OCI-LY1 (cell line): Measurements from ENCODE around the gene RPS6KA3.

Source experiments
- H2AFZ ChIP-seq: fragments of 200-600 bp; sonication (generic), shearing (Covaris generic); 2 replicates; pipeline ENCODE4 v1.6.0; 2014; ENCODE audit warnings: antibody characterized with exemption, mild to moderate bottlenecking, low read length
- H3F3A ChIP-seq: fragments of 200-600 bp; sonication (generic), shearing (Covaris generic); 2 replicates; pipeline ENCODE4 v1.6.0; 2014; ENCODE audit warnings: mild to moderate bottlenecking, antibody characterized with exemption, low read length, moderate library complexity; ENCODE audit not compliant: insufficient read depth
- H3K27ac ChIP-seq: fragments of 200-600 bp; sonication (generic); 2 replicates; pipeline ENCODE4 v1.5.1; 2014; ENCODE audit warnings: low read length, mixed run types, mild to moderate bottlenecking, low read depth; ENCODE audit not compliant: poor library complexity, severe bottlenecking
- H3K27me3 ChIP-seq: fragments of 200-600 bp; sonication (generic); 2 replicates; pipeline ENCODE4 v1.6.0; 2014; ENCODE audit warnings: antibody characterized with exemption, mild to moderate bottlenecking, low read length, moderate library complexity; ENCODE audit not compliant: insufficient read depth
- H3K36me3 ChIP-seq: fragments of 200-600 bp; sonication (generic); 2 replicates; pipeline ENCODE4 v1.6.1; 2014; ENCODE audit warnings: mild to moderate bottlenecking, antibody characterized with exemption, low read length, moderate library complexity, mixed read lengths; ENCODE audit not compliant: insufficient read depth
- H3K4me1 ChIP-seq: fragments of 200-600 bp; sonication (generic); 2 replicates; pipeline ENCODE4 v1.5.1; 2014; ENCODE audit warnings: mild to moderate bottlenecking, low read length, moderate library complexity; ENCODE audit not compliant: insufficient read depth, severe bottlenecking
- H3K4me2 ChIP-seq: fragments of 200-600 bp; sonication (generic), shearing (Covaris generic); 2 replicates; pipeline ENCODE4 v1.6.1; 2014; ENCODE audit warnings: low read length
- H3K4me3 ChIP-seq: fragments of 200-600 bp; sonication (generic); 2 replicates; pipeline ENCODE4 v1.5.1; 2014; ENCODE audit warnings: low read length, low read depth, mild to moderate bottlenecking, mixed read lengths; ENCODE audit not compliant: poor library complexity, severe bottlenecking
- H3K79me2 ChIP-seq: fragments of 200-600 bp; shearing (Covaris generic); 2 replicates; pipeline ENCODE4 v1.6.1; 2016; ENCODE audit warnings: mixed run types, low read length, mixed read lengths; ENCODE audit not compliant: insufficient read depth
- H3K9ac ChIP-seq: fragments of 200-600 bp; sonication (generic), shearing (Covaris generic); 2 replicates; pipeline ENCODE4 v1.6.1; 2014; ENCODE audit warnings: mild to moderate bottlenecking, low read length, mixed read lengths
- H3K9me2 ChIP-seq: fragments of 200-600 bp; sonication (generic), shearing (Covaris generic); 2 replicates; pipeline ENCODE4 v1.6.1; 2014; ENCODE audit warnings: low read depth, mild to moderate bottlenecking, low read length, mixed read lengths
- H3K9me3 ChIP-seq: fragments of 200-600 bp; shearing (Covaris generic); 2 replicates; pipeline ENCODE4 v1.6.1; 2014; ENCODE audit warnings: low read length, mixed read lengths
- H4K20me1 ChIP-seq: fragments of 200-600 bp; sonication (generic), shearing (Covaris generic); 2 replicates; pipeline ENCODE4 v1.6.0; 2016; ENCODE audit warnings: mild to moderate bottlenecking, low read length; ENCODE audit not compliant: insufficient read depth
- CTCF ChIP-seq: fragments of 200-600 bp; sonication (generic), shearing (Covaris generic); IDR thresholded peaks from 2 replicates; pipeline ENCODE4 v1.5.1; 2017; ENCODE audit warnings: mild to moderate bottlenecking, antibody characterized with exemption, low read length, moderate library complexity, mixed read lengths
- EZH2 ChIP-seq: fragments of 200-600 bp; sonication (generic), shearing (Covaris generic); IDR thresholded peaks from 2 replicates; pipeline ENCODE4 v1.8.0; 2017; ENCODE audit warnings: borderline replicate concordance, mixed run types, mild to moderate bottlenecking, antibody characterized with exemption, low read length, moderate library complexity, mixed read lengths

RPS6KA3 gene

GRCh38 chrX:20248592-20249192 is 18.0 kb downstream of the RPS6KA3 start:
- Histone ChIP-seq H3K36me3 (0 out of 2 replicates have a peak, but pooled peaks cover 6% of the 10 kb centered on the region), H3K4me1 (no peaks in the 10 kb centered on the region), H4K20me1 (no peaks in the 10 kb centered on the region), H3K9ac (no peak overlapping the region), H3K79me2 (peaks cover 5% of the 10 kb centered on the region; the same call in 1 of the 2 replicates), H3K4me2 (no peak overlapping the region), H3K4me3 (no peak overlapping the region), H3K27me3 (no peaks in the 10 kb centered on the region), H3K9me2 (no peaks in the 10 kb centered on the region), H3F3A (no peaks in the 10 kb centered on the region), H2AFZ (no peak overlapping the region), H3K9me3 (no peaks in the 10 kb centered on the region), H3K27ac (no peak overlapping the region)
- TF ChIP-seq EZH2 (no peak), CTCF (no peak)

GRCh38 chrX:20244931-20245330 is 21.8 kb downstream of the RPS6KA3 start:
- H3F3A ChIP-seq = no peaks in the 10 kb centered on the region
- H3K4me2 ChIP-seq = no peak overlapping the region
- TF ChIP-seq EZH2 = no peak
- TF ChIP-seq CTCF = no peak
- H4K20me1 ChIP-seq = no peaks in the 10 kb centered on the region
- peaks cover 3% of the 10 kb centered on the region; the same call in 1 of the 2 replicates for H3K9me3 ChIP-seq
- H2AFZ ChIP-seq = no peak overlapping the region
- H3K4me3 ChIP-seq = no peak overlapping the region
- H3K9me2 ChIP-seq = no peaks in the 10 kb centered on the region
- H3K27ac ChIP-seq = no peak overlapping the region
- H3K36me3 ChIP-seq = peaks cover 9% of the 10 kb centered on the region
- no peaks in the 10 kb centered on the region for H3K4me1 ChIP-seq
- no peaks in the 10 kb centered on the region for H3K27me3 ChIP-seq
- no peak overlapping the region for H3K9ac ChIP-seq
- H3K79me2 ChIP-seq = peaks cover 5% of the 10 kb centered on the region; the same call in 1 of the 2 replicates

- no peak for TF ChIP-seq EZH2
- TF ChIP-seq CTCF = no peak
- Histone ChIP-seq H3K27ac (no peak overlapping the region), H3K9me2 (no peaks in the 10 kb centered on the region), H3K79me2 (no peaks in the 10 kb centered on the region; the same call in 1 of the 2 replicates), H3K4me3 (no peak overlapping the region), H3K27me3 (no peaks in the 10 kb centered on the region), H3F3A (no peaks in the 10 kb centered on the region), H2AFZ (no peak overlapping the region), H3K9me3 (peaks cover 3% of the 10 kb centered on the region; the same call in 1 of the 2 replicates), H3K9ac (no peak overlapping the region), H4K20me1 (no peaks in the 10 kb centered on the region), H3K4me2 (no peak overlapping the region), H3K4me1 (no peaks in the 10 kb centered on the region), H3K36me3 (peaks cover 13% of the 10 kb centered on the region)
These were observed 26.5 kb downstream of the RPS6KA3 start for GRCh38 chrX:20240201-20240600.
